K562 (cell line): ENCODE data around the gene KLHL12. TPM values are rescaled to one million over a fixed set of nuclear protein-coding genes. Genes with fewer than 3 reads are reported as not detected.
A peak's percentile ranks its signal among the peaks of the same experiment; 100 is the strongest.

Experiments
- ARNT ChIP-seq, 2 experiments: fragments of 450-650 bp; IDR thresholded peaks; 2 replicates each; pipeline ENCODE4 v1.6.1; 2016; ENCODE audit warnings: mild to moderate bottlenecking in 1 of 2
- BACH1 ChIP-seq: fragments of 200-800 bp; sonication (Bioruptor generic); IDR thresholded peaks from 2 replicates; pipeline ENCODE4 v1.6.1; 2016; ENCODE audit warnings: missing genetic modification characterization, missing compliant biosample characterization
- BRD9 ChIP-seq: fragments of 450-650 bp; IDR thresholded peaks from 2 replicates; pipeline ENCODE4 v1.6.1; 2018; ENCODE audit warnings: low read depth; ENCODE audit not compliant: partially characterized antibody
- CREB3 ChIP-seq: fragments of 450-650 bp; conservative IDR thresholded peaks from 2 replicates; pipeline ENCODE4 v1.6.1; 2016; ENCODE audit warnings: missing genetic modification characterization, low read depth, mild to moderate bottlenecking, missing compliant biosample characterization, moderate library complexity
- DNMT1 ChIP-seq: fragments of 450-650 bp; IDR thresholded peaks from 2 replicates; pipeline ENCODE4 v1.6.1; 2016; ENCODE audit warnings: antibody characterized with exemption, mild to moderate bottlenecking
- GTF2E2 ChIP-seq: fragments of 200-800 bp; sonication (Bioruptor generic); IDR thresholded peaks from 2 replicates; pipeline ENCODE4 v1.6.1; 2016; ENCODE audit warnings: missing genetic modification characterization, missing compliant biosample characterization
- GTF3C2 ChIP-seq: IDR thresholded peaks from 3 replicates; pipeline ENCODE4 v1.6.1; 2011; ENCODE audit warnings: borderline replicate concordance, mild to moderate bottlenecking, moderate library complexity; ENCODE audit not compliant: insufficient read length; ENCODE audit errors: extremely low read depth
- HBP1 ChIP-seq: fragments of 450-650 bp; formaldehyde crosslinking; IDR thresholded peaks from 2 replicates; pipeline ENCODE4 v1.4.0; 2022; ENCODE audit warnings: missing genetic modification characterization
- HDAC6 ChIP-seq: IDR thresholded peaks from 2 replicates; pipeline ENCODE4 v1.6.1; 2012; ENCODE audit warnings: low read depth, mild to moderate bottlenecking, control low read depth, inconsistent platforms, low read length, moderate library complexity
- HMGXB4 ChIP-seq: sonication (generic); formaldehyde crosslinking; IDR thresholded peaks from 2 replicates; pipeline ENCODE4 v1.8.1; 2023; ENCODE audit warnings: mild to moderate bottlenecking, missing genetic modification reagents
- HNRNPH1 ChIP-seq: fragments of 200-400 bp; formaldehyde crosslinking; optimal IDR thresholded peaks from 2 replicates; pipeline ENCODE3; 2017; ENCODE audit warnings: low read depth, mild to moderate bottlenecking, low read length, moderate library complexity
- MED1 ChIP-seq: sonication (generic); formaldehyde crosslinking; IDR thresholded peaks from 2 replicates; pipeline ENCODE4 v1.8.1; 2023; ENCODE audit warnings: missing genetic modification reagents, borderline replicate concordance
- NFATC3 ChIP-seq: fragments of 450-650 bp; IDR thresholded peaks from 2 replicates; pipeline ENCODE4 v1.6.1; 2017; ENCODE audit warnings: mild to moderate bottlenecking
- SMC3 ChIP-seq: conservative IDR thresholded peaks from 2 replicates; pipeline ENCODE4 v1.6.1; 2011; ENCODE audit warnings: low read depth, low read length, improper control_type of control experiment; ENCODE audit not compliant: insufficient read depth
- SP2 ChIP-seq: IDR thresholded peaks from 2 replicates; pipeline ENCODE4 v1.6.1; 2011; ENCODE audit warnings: mild to moderate bottlenecking, low read depth, low read length, moderate library complexity; ENCODE audit not compliant: poor library complexity, severe bottlenecking; ENCODE audit errors: extremely low read depth
- TEAD1 ChIP-seq, 2 experiments: fragments of 450-650 bp in 1 of 2; sonication (generic) in 1 of 2; formaldehyde crosslinking; IDR thresholded peaks; 2 replicates each; pipeline versions ENCODE4 v1.4.0 to v1.8.0; 2020 to 2022; ENCODE audit warnings: mild to moderate bottlenecking in 2 of 2, missing genetic modification reagents in 1 of 2
- ZBTB7A ChIP-seq: IDR thresholded peaks from 2 replicates; pipeline ENCODE4 v1.6.1; 2011; ENCODE audit warnings: low read depth, mild to moderate bottlenecking, low read length, moderate library complexity, borderline replicate concordance; ENCODE audit not compliant: control insufficient read depth
- ZNF134 ChIP-seq: fragments of 250-450 bp; sonication (Bioruptor Pico); conservative IDR thresholded peaks from 2 replicates; pipeline ENCODE4 v1.4.0; 2020
- ZNF239 ChIP-seq: fragments of 250-450 bp; sonication (Bioruptor Pico); IDR thresholded peaks from 2 replicates; pipeline ENCODE4 v1.4.0; 2020; ENCODE audit warnings: mild to moderate bottlenecking
- ZNF282 ChIP-seq: sonication (generic); formaldehyde crosslinking; IDR thresholded peaks from 2 replicates; pipeline ENCODE4 v1.8.1; 2023; ENCODE audit warnings: missing genetic modification reagents
- ZNF316 ChIP-seq: fragments of 450-650 bp; IDR thresholded peaks from 2 replicates; pipeline ENCODE4 v1.6.1; 2016
- polyA plus RNA-seq, 8 experiments: library from polyadenylated mRNA; depleted of rRNA in 4 of 8; stranded (reverse) in 5 of 8; unstranded in 3 of 8; fragments of >200 nt; fragmentation: Nextera tagmentation in 2 of 8; fragmentation: Illumina TruSeq in 1 of 8; extraction: Ambion mirVana in 2 of 8; extraction: Trizol in 1 of 8; gene quantifications; 2 replicates each; pipeline versions ENCODE4 v1.2.1 to v1.2.3, GENCODE V29; 2011 to 2014; ENCODE audit warnings: inconsistent platforms in 1 of 8, missing spikeins in 1 of 8
- total RNA-seq, 7 experiments: library from RNA; depleted of rRNA in 6 of 7; stranded (reverse); fragments of >200 nt in 6 of 7; fragmentation: Illumina TruSeq in 2 of 7; extraction: Trizol in 2 of 7; gene quantifications; 2 replicates each; pipeline versions ENCODE4 v1.2.1 to v1.2.3, GENCODE V29; 2011 to 2021; ENCODE audit warnings: low replicate concordance in 1 of 7

KLHL12 gene
- total and polyA plus RNA-seq, 9 of the 15 experiments (the other 6 are each of a cell fraction or from before 2014, with no cell fraction given) = 23.1 to 85.1 (median 35.0) TPM

- TF ChIP-seq TEAD1 (CRISPR knock-in tag; IDR thresholded peaks at IDR 0.05) (peak in 1 of 2 experiments; percentile 42; a peak in 1 of 4 replicates), GTF3C2 (no peak), HNRNPH1 (no peak), ZNF316 (no peak), NFATC3 (peak; percentile 39; the same call in 1 of the 2 replicates), CREB3 (no peak), DNMT1 (peak; percentile 54; the same call in 1 of the 2 replicates), HMGXB4 (peak; percentile 24; the same call in 1 of the 2 replicates), HDAC6 (no peak), GTF2E2 (tag) (no peak), ARNT (IDR thresholded peaks at IDR 0.05) (peak in 1 of 2 experiments; percentile 98; a peak in 1 of 4 replicates), ZBTB7A (no peak), ZNF134 (CRISPR knock-in tag) (no peak), BACH1 (tag) (no peak), SMC3 (no peak), SP2 (no peak), ZNF282 (CRISPR knock-in tag) (no peak), ZNF239 (CRISPR knock-in tag) (no peak), HBP1 (CRISPR knock-in tag) (no peak), MED1 (CRISPR knock-in tag) (no peak), BRD9 (peak; percentile 53)
Observed at GRCh38 chr1:202958544-202959275, 31.7 kb upstream of the KLHL12 start (continued).
